HG02870 (cell line): Measurements from ENCODE around the gene STARD13.
A peak's percentile ranks its signal among the peaks of the same experiment; 100 is the strongest.

Source experiments
- ATAC-seq: cut with Tn5 transposase; IDR thresholded peaks from one replicate; pipeline ENCODE4 v1.9.1; 2021; ENCODE audit warnings: mild to moderate bottlenecking, moderate library complexity; ENCODE audit not compliant: unreplicated experiment

STARD13 gene

DNA sequence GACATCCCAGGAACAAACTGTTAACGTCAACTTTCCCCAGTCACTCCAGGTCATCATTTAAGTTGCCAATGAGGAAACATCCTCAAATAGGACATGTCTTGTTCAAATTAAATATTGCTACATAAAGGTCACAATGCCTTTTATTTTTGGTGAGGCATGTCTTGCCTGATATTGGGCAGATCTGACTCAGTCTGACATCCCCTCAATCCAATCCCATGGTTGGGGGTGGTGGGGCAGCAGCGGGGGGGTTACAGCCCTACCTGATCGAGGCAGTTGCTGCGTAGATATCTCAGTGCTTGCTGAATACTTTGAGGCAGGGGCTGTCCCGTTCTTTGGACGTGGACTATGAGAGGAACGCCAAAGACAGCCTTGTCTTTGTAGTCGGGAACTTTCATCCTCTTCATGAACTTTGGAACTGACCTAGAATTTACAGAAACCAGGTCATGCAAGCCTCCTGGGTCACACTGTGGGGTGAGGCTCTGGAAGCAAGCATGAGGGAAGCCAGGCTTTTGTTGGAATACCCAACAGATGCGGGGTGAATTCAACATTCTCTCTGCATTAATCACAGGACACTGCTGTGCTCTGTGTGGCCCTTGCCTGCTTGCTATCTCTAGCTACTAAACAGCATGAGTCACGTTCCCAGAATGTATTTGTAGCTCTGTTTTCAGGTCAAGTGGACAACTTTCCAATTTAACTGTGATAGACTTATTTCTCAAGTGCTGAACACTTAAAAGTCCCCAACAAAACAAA, 159.6 kb downstream of the STARD13 start:
- ATAC-seq = no peak

DNA sequence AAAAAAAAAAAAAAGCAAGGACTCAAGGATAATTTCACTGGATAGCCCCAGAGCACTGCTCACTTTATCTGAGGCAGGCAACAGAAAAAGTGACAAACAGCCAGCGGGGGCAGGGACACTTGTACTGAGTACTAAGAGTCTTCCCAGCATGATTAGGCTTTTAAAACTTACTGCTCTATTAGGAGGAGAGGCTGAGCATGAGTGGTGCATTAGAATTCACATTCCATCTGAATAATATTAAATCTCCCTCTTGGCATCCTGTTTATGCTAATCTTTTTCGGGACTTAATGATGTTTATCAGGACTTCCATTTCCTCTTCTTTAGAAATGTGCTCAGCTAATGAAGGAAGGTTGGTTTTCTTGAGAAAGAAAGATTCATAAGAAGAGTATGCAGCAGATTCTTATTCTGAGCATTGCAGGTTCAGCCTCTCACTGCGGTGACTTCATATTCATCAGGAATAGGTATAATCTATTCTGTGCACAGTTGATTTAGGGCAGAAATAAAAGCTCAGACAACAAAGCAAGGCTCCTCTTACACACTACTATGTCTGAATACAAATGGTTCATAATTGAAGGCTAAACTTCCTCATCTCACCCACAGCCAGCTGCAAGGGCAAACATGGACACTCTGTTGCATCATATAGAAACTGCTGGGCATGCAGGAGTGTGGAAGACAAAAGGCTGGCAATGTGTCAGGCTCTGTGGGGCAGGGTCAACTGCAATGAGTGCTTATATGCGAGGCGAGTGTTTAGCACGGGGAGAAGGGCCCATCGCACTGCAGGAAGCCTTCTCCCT, 162.3 kb downstream of the STARD13 start:
- ATAC-seq = no peak

GRCh38 chr13:33119856-33120543, 165.6 kb downstream of the STARD13 start:
- ATAC-seq = no peak

DNA sequence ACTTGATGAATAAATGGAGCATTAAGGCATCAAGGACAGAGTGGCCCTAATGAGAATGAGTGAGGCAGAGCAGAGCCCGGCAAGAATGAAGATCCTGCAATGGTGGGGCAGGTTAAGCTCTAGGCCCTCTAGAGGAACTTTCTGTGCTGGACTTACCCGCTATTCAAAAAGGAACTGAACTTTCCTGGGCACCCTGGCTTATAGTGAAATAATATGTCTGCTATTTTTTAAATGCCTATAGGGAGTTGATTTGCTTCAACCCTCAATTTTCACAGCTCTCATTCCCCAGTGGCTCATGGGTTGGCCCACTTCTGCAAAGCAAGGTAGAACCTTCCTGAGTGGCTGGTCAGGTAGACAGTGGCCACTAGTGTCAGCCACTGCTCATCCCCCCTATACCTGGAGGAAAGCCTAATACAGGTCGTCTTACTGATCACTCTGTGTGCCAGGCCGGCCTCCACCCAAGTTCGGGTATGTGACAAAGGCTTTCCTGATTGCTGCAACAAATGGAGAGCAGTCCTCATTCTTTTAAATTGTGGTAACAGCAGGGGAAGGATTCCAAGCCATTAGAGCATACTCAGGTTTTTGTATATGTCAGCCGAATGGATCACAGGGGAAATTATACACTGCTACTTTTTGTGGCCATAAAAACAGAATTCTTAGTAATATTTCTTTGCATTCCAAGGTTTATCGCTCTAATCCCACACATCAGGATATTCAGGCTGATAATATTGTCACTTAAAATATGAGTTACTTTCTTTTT, 166.4 kb downstream of the STARD13 start:
- no peak for ATAC-seq

GRCh38 chr13:33116321-33117010, 169.1 kb downstream of the STARD13 start:
- ATAC-seq = no peak

- no peak for ATAC-seq
Observed at GRCh38 chr13:33115274-33115673, 170.3 kb downstream of the STARD13 start.

DNA sequence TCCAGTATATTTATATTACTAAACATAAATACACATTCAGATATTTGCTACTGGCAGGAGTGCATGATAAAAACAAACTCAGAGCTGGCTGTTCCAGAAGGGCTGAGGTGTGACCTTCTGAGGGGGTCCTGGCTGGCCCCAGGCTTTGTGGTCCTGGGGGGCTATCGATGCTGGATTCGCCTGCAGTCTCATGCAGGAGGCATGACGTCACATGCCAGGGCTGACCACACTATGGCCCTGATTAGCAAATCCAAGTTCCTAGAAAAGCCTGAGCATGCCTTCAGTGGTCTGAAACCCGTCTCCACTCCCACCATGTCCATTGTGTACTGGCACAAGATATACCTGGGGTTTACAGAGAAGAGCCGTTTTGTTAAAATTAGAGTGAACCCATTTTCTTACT, 171.4 kb downstream of the STARD13 start:
- no peak for ATAC-seq

DNA sequence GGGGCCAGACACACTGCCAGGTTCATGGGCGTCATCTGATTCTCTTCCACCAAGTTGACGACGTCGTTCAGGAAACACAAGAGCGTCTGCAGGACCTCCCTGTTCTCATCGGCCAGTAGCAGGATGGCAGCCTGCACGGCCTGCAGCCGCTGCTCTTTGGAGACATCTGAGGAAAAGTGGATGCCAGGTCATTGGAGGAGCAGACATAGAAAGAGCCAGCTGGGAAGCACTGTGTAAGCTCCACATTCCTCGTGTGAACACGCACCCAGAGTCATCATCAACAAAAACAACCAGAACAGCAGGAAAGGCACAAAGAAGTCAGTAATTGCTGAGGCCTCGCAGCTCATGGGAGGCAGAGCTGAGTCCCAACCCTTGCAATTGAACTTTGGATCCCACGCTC, 172.8 kb downstream of the STARD13 start:
- ATAC-seq = no peak

DNA sequence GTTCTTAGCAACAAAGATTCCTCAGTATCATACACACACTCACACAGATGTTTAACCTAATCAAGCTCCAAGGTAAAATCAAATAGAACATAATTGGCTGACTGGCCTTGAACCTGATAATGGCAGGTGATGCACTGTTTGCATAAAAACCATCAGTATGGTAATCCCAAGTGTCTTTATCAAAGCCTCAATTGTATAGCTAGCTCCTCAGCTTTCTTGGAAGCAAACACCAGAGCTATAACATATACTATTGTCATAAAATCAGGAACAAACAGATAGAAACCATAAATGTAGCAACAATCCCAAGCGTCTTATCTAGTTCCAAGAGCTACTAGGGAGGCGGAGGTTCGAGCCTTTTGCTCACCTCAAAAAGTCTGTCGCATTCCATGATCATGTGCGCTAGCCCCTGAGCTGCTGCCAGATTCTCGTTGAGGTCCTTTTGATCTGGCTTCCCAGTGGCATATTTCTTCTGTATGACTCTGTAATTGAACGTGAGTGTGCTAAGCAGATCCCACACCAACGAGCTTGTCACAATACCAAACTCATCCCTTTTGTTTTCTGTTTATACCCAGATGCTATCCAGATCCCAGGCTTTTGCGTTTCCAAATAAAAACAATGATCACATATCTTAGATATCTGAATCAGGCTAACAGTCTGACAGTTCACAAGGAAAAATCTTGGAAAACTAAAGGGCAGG, 174.0 kb downstream of the STARD13 start:
- ATAC-seq = no peak

GRCh38 chr13:33110713-33111413, 174.7 kb downstream of the STARD13 start:
- ATAC-seq = peak; percentile 38

DNA sequence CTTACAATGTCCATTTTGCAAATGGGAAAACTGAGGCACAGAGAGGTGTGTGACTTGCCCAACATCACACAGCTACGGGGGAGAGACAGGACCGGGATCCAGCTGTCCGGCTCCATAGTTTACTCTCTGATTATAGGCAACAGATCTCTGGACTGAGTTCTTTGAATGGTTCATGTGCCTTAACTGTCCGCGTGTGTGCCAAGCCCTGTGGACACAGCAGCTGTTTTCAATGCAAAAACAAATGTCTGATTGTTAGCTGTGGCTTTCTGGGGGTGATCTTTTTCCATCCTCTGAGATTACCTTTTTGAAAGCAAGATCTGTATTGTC, 175.2 kb downstream of the STARD13 start:
- ATAC-seq = no peak

GRCh38 chr13:33109801-33110200, 175.8 kb downstream of the STARD13 start:
- peak; percentile 23 for ATAC-seq

- ATAC-seq = peak; percentile 25
Observed at GRCh38 chr13:33109271-33109697, 176.3 kb downstream of the STARD13 start.

DNA sequence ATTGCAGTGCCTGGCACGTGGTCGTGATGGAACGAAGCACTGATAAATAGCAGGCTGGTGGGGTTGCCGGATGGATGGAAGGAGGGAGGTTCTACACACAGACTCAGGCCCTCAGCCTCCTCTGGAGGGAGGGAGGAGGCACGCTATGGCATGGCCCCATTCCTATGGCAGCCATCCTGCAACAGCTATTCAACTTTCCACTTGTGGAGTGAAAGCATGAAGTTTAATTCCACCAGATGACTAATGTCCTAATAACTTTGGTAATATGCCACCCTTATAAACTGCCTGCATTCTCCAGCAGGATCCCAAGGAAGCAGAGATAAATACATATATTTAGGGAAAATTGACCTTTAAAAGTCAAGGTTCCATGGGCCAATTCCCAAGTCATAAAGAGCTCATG, 176.9 kb downstream of the STARD13 start:
- ATAC-seq = no peak

DNA sequence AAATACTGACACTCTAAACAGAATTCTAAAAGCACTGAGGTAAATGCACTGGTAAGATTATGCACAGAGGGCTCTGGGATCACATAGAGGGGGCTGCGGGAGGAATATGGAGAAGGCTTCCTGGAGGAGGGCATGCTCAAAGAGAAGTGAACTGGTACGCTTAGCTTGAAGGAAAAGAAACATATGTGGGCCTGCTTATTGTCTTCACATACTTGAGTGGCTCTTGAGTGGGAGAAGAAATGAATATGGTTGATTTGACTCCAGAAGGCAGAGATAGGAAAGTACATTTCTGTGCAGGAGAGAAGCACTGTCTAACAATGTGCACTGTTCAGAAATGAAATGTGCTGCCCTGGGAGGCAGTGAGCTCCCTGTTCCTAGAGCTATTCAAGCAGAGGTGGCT, 178.2 kb downstream of the STARD13 start:
- ATAC-seq = no peak

- no peak for ATAC-seq
Observed at GRCh38 chr13:33106656-33107360, 178.7 kb downstream of the STARD13 start.

DNA sequence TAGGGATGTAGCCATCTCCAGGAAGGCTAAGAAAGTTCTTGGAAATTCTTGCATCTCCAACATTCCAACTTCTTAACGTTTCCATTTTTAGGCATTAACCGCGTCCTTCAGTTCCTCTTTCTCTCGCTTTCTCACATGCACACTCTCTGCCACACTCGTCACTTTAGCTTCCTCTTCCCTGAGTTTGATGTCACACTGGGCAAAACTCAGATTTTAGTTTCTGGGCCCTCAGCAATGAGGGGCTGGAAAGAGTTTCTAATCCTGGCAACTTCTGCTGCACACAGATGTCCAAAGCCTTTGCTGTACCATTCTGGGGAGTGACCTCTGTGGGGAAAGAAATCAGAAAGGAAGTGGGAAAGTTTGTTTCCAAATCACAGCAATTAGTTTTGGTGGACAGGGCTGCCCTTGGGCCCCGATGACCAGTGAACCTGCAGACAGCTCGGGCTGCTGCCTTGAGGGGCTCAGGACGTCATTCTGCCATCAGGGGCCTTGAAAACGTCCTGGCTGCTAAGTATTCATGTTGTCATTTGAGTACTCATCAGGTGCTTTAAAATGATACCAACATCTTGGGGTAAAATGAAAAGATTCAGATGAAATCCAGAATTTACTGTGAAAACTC, 180.1 kb downstream of the STARD13 start:
- no peak for ATAC-seq

DNA sequence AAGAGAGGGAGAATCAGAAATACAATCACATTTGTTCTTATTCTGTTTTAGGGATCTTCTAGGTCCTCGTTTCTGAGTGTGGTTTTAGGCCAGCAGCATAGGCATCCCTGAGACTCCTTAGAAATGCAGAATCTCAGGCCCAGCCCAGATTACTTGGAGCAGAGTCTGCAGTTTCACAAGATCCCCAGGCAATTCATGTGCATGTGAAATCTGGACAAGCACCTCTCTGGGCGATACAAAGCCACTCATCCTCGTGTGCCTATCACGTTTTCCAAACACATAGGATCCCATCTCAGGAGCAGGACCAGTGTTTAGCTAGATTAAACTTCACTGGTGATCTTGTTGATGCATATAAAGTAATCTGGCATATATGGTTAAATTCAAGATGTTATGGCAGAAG, 182.1 kb downstream of the STARD13 start:
- ATAC-seq = no peak
